Heart left ventricle (tissue), 13 donors: Measurements from ENCODE around the gene ZBTB20.

Experiments used
- CTCF ChIP-seq, 12 donors: fragments of 200-600 bp; sonication (generic) in 4 of 12; IDR thresholded peaks; one replicate each; pipeline versions ENCODE4 v1.5.0 to v1.8.0; 2018 to 2022; ENCODE audit warnings: antibody characterized with exemption in 12 of 12, mild to moderate bottlenecking in 5 of 12
- POLR2A ChIP-seq, 2 donors: fragments of 450-650 bp; IDR thresholded peaks; one replicate each; pipeline ENCODE4 v1.6.1; 2017; ENCODE audit warnings: antibody characterized with exemption in 2 of 2, mild to moderate bottlenecking in 2 of 2, moderate library complexity in 2 of 2
- donor health status: ischemic (EF 13 %, LVEDD 7.1; RV severe dilation, severe dysfunction).
- donor health status: DM: no; HTN: yes; CAD: no.
- donor health status: DM: no; HTN: no; CAD: no.
- donor health status: ischemic (EF 25% LVEDD 6.9; RV normal size, moderate dysfunction).
- donor health status: ischemic (EF 25% LVEDD 5.7; RV mildly dilated, moderate dysfunction).
- donor health status: ischemic (EF 35%, LVEDD 5.7; RV mildly dilated, moderate dysfunction).
- donor health status: nonischemic (EF 11% LVEDD 7.7; RV severe dilation, severe dysfunction).
- donor health status: DM: yes; HTN: yes; CAD: no.
- donor health status: PGD.
- donor health status: ischemic (EF 29% LVEDD 5.4; RV normal size, mild dysfunction).
- donor health status: nonischemic (EF 23%, LVEDD 6.1; RV moderate dilation, normal function).

DNA sequence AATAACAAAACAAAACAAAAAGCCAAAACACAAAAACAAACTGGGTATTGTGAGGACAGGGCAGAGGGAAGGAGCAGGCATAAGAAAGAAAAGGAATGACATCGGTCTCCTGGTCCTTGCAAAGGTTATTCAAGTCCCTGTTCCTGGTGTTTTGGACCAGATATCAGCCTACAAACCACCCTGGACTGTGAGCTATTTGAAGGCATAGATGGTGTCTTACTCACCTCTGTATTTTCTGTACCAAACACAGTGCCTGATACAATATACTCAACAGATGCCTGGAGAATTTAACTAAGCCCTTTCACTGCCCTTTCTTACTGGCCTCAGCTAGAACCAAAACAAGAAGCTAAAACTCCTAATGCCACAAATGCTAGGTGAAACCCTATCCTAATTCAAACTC, 656.3 kb downstream of the ZBTB20 start:
- no peak for TF ChIP-seq CTCF (IDR thresholded peaks at IDR 0.05)
- no peak for TF ChIP-seq POLR2A (IDR thresholded peaks at IDR 0.05)
